HCT116 (cell line): ENCODE measurements around the gene RGS6.

ENCODE experiments used
- EZH2 ChIP-seq: fragments of 200-600 bp; sonication (generic); IDR thresholded peaks from 2 replicates; pipeline ENCODE4 v1.6.1; 2017; ENCODE audit warnings: antibody characterized with exemption, mixed run types
- JUND ChIP-seq: IDR thresholded peaks from 2 replicates; pipeline ENCODE4 v1.6.1; 2012
- POLR2A ChIP-seq: IDR thresholded peaks from 2 replicates; pipeline ENCODE4 v1.7.0; 2011; ENCODE audit warnings: borderline replicate concordance; ENCODE audit not compliant: insufficient read depth, insufficient read length; ENCODE audit errors: extremely low read depth
- POLR2AphosphoS5 ChIP-seq: IDR thresholded peaks from 2 replicates; pipeline ENCODE4 v1.6.1; 2011; ENCODE audit warnings: mild to moderate bottlenecking, low read depth, low read length, moderate library complexity
- RAD21 ChIP-seq: IDR thresholded peaks from 2 replicates; pipeline ENCODE4 v1.6.1; 2012; ENCODE audit warnings: low read depth, mild to moderate bottlenecking
- YY1 ChIP-seq: IDR thresholded peaks from 2 replicates; pipeline ENCODE4 v1.6.1; 2011; ENCODE audit warnings: low read length, low read depth, moderate library complexity, mild to moderate bottlenecking; ENCODE audit not compliant: insufficient replicate concordance; ENCODE audit errors: extremely low read depth
- ZFX ChIP-seq: fragments of 450-650 bp; IDR thresholded peaks from 2 replicates; pipeline ENCODE4 v1.6.1; 2017
- ZNF274 ChIP-seq: fragments of 200-500 bp; sonication (Bioruptor generic); IDR thresholded peaks from 2 replicates; pipeline ENCODE4 v1.6.1; 2014; ENCODE audit warnings: mild to moderate bottlenecking, low read depth, low read length, inconsistent platforms
- TF ChIP-seq, protein P1 (sequence below), 3 experiments: fragments of 200-600 bp in 1 of 3; sonication (generic) in 1 of 3; IDR thresholded peaks in 2 of 3; conservative IDR thresholded peaks in 1 of 3; 2 replicates each; pipeline ENCODE4 v1.5.1; 2012 to 2017; ENCODE audit warnings: low read depth in 2 of 3, low read length in 2 of 3, antibody characterized with exemption in 1 of 3, borderline replicate concordance in 1 of 3, control low read depth in 1 of 3, mild to moderate bottlenecking in 1 of 3, mixed read lengths in 1 of 3, mixed run types in 1 of 3, moderate library complexity in 1 of 3; ENCODE audit not compliant: insufficient read depth in 1 of 3
- TF ChIP-seq, protein P2 (sequence below): IDR thresholded peaks from 2 replicates; pipeline ENCODE4 v1.6.1; 2012; ENCODE audit warnings: low read depth
- TF ChIP-seq, protein P3 (sequence below): IDR thresholded peaks from 2 replicates; pipeline ENCODE4 v1.6.1; 2012
- TF ChIP-seq, protein P4 (sequence below): IDR thresholded peaks from 2 replicates; pipeline ENCODE4 v1.6.1; 2011; ENCODE audit warnings: mild to moderate bottlenecking, low read length, moderate library complexity; ENCODE audit not compliant: insufficient replicate concordance; ENCODE audit errors: extremely low read depth

DNA sequence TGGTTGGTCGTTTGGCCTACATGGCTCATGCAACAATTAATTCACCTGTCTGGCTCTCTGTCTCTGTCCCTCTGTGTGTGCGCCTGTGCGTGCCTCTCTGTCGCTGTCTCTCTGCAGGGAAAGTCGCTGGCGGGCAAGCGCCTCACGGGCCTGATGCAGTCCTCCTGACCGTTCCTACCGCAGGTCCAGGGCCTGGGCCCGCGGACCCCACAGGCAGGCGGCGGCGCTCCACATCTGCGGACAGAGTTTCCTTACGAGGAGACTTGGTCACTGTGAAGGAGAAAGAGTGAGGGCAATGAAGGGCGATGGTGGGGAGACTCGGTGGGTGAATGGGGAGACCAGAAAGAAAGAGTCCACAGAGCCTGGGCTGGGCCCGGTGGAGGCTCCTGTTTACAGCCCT is 630.1 kb downstream of the RGS6 start:
- no peak for TF ChIP-seq POLR2A
- TF ChIP-seq, protein P1, sequence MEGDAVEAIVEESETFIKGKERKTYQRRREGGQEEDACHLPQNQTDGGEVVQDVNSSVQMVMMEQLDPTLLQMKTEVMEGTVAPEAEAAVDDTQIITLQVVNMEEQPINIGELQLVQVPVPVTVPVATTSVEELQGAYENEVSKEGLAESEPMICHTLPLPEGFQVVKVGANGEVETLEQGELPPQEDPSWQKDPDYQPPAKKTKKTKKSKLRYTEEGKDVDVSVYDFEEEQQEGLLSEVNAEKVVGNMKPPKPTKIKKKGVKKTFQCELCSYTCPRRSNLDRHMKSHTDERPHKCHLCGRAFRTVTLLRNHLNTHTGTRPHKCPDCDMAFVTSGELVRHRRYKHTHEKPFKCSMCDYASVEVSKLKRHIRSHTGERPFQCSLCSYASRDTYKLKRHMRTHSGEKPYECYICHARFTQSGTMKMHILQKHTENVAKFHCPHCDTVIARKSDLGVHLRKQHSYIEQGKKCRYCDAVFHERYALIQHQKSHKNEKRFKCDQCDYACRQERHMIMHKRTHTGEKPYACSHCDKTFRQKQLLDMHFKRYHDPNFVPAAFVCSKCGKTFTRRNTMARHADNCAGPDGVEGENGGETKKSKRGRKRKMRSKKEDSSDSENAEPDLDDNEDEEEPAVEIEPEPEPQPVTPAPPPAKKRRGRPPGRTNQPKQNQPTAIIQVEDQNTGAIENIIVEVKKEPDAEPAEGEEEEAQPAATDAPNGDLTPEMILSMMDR (IDR thresholded peaks at IDR 0.05 in 2 of 3, conservative IDR thresholded peaks at IDR 0.05 in 1 of 3; ENCODE audit: borderline replicate concordance in 1 of 3, insufficient read depth in 1 of 3, low read depth in 2 of 3, low read length in 2 of 3), result no peak
- no peak for TF ChIP-seq EZH2
- no peak for TF ChIP-seq JUND
- TF ChIP-seq, protein P2, sequence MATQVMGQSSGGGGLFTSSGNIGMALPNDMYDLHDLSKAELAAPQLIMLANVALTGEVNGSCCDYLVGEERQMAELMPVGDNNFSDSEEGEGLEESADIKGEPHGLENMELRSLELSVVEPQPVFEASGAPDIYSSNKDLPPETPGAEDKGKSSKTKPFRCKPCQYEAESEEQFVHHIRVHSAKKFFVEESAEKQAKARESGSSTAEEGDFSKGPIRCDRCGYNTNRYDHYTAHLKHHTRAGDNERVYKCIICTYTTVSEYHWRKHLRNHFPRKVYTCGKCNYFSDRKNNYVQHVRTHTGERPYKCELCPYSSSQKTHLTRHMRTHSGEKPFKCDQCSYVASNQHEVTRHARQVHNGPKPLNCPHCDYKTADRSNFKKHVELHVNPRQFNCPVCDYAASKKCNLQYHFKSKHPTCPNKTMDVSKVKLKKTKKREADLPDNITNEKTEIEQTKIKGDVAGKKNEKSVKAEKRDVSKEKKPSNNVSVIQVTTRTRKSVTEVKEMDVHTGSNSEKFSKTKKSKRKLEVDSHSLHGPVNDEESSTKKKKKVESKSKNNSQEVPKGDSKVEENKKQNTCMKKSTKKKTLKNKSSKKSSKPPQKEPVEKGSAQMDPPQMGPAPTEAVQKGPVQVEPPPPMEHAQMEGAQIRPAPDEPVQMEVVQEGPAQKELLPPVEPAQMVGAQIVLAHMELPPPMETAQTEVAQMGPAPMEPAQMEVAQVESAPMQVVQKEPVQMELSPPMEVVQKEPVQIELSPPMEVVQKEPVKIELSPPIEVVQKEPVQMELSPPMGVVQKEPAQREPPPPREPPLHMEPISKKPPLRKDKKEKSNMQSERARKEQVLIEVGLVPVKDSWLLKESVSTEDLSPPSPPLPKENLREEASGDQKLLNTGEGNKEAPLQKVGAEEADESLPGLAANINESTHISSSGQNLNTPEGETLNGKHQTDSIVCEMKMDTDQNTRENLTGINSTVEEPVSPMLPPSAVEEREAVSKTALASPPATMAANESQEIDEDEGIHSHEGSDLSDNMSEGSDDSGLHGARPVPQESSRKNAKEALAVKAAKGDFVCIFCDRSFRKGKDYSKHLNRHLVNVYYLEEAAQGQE, result no peak
- TF ChIP-seq RAD21, result no peak
- TF ChIP-seq, protein P3, sequence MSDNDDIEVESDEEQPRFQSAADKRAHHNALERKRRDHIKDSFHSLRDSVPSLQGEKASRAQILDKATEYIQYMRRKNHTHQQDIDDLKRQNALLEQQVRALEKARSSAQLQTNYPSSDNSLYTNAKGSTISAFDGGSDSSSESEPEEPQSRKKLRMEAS, result no peak
- TF ChIP-seq ZNF274, result no peak
- TF ChIP-seq ZFX, result no peak
- TF ChIP-seq, protein P4, sequence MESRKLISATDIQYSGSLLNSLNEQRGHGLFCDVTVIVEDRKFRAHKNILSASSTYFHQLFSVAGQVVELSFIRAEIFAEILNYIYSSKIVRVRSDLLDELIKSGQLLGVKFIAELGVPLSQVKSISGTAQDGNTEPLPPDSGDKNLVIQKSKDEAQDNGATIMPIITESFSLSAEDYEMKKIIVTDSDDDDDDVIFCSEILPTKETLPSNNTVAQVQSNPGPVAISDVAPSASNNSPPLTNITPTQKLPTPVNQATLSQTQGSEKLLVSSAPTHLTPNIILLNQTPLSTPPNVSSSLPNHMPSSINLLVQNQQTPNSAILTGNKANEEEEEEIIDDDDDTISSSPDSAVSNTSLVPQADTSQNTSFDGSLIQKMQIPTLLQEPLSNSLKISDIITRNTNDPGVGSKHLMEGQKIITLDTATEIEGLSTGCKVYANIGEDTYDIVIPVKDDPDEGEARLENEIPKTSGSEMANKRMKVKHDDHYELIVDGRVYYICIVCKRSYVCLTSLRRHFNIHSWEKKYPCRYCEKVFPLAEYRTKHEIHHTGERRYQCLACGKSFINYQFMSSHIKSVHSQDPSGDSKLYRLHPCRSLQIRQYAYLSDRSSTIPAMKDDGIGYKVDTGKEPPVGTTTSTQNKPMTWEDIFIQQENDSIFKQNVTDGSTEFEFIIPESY, result no peak
- TF ChIP-seq YY1, result no peak
- TF ChIP-seq POLR2AphosphoS5, result no peak
